ENCODE results near the gene MAGED2.
"Not testable (repeated sequence)": the region's sequence is repeated elsewhere in the genome, so short reads cannot be mapped to it uniquely, and the experiment has no call there.

Gene MAGED2, protein sequence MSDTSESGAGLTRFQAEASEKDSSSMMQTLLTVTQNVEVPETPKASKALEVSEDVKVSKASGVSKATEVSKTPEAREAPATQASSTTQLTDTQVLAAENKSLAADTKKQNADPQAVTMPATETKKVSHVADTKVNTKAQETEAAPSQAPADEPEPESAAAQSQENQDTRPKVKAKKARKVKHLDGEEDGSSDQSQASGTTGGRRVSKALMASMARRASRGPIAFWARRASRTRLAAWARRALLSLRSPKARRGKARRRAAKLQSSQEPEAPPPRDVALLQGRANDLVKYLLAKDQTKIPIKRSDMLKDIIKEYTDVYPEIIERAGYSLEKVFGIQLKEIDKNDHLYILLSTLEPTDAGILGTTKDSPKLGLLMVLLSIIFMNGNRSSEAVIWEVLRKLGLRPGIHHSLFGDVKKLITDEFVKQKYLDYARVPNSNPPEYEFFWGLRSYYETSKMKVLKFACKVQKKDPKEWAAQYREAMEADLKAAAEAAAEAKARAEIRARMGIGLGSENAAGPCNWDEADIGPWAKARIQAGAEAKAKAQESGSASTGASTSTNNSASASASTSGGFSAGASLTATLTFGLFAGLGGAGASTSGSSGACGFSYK

DNA sequence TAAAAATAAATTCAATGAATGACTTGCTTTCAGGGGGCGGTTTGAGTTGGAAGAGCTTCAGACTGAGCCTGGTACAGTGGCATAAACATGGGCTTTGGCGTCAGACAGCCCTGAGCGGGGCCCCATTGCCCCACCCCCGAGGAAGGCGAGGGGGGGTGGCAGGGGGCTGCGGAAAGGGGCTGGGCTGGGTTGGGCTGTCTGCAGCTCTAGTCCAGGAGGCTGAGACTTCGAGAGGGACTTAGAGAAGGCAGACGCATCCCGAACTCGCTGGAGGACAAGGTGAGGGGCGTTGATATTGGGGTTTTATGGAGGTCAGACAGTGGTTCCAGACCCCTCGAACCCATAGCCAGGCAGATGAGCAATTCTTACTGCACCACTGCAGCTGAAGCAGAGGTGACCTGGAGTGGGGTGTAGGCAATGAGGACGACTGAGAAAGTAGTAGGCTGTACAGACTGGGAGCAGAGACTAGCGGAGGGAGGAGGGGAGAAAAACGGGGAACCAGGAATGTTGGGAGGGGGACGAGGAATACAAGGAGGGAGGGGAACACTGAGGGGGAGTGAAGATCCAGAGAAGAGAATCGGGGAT, at the start of gene MAGED2:
MAGED2 (plus strand) TSS at position 222 of the 585 bp plus-strand sequence. CDS start 1,587 bp downstream, outside the sequence.
- peak in 43 of 56 donors; percentile 2 to 52 (median 16) for DNase-seq

DNA sequence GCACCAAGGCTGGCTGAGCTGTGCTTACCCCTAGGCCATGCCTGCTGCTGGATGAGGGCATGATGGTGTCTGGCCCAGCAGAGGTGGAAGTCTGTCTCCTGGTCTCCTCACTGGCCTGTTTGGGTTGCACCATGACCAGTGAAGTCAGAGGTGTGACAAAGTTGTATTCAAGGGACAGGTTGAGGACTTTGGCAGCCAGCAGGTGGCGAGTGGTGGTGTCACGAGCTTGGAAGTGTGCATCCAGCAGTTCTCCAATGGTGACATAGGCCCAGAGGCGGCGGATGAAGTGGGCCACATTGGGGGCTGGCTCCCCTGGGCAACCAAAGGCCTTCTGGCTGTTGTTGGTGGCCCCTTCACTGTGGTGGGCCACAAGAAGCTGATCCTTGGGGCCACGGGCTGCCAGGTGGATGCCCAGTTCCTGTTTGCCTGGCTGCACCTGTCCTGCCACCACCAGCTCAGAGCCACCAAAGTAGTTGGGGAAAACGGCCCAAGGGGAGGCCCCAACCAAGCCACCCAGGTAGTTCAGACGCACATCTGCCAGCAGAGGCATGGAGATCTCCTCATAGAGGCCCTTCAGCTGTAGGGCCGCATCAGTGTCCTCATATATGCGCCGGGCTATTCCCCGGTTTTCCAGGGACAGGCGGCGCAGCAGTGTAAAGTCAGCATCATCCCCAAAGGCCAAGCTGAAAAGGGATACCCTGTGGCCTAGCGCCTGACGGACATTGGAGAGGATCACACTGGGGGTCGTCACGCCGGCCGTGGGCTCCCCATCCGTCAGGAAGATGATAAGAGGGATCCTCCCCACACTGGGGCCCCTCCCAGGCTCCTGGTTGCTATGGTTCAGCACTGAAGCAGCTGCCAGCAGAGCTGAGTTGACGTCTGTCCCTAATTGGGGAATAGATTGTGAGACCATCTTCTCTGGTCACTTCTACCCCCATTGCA, 49.2 kb upstream of the MAGED2 start:
- no peak for DNase-seq

DNA sequence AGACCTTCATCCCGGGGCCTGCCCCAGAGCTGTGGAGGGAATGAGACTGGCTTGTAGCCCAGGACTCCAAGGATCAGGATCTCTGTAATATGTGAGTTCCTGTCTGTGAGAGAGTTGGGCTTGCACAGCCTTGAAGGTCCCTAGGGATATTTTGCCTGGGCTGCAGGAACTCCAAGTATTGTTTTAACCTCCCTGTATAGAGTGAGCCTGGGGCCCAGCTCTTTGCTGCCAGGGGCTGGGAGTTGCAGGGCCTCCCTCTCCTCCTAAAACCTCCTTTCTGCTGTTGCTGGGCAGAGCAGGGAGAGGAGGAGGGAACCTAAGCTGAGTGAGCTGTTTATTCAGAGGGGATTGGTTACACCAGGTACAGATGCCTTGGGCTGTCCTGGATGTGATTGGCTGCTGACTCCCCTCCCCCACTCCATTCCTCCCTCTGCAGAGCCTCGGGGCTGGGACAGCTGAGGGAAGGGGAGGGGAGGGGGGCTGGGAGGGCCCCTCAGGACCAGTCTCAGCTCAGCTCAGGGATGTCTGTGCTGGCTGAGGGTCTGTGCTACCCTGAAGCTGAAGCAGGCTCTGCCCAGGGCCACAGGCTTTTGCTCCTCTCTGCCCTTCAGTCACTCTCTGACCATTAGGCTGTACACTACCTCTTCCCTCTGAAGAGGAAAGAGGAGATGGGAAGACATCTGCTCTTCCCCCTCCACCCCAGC, 33.0 kb upstream of the MAGED2 start:
- DNase-seq = not testable (repeated sequence)

DNA sequence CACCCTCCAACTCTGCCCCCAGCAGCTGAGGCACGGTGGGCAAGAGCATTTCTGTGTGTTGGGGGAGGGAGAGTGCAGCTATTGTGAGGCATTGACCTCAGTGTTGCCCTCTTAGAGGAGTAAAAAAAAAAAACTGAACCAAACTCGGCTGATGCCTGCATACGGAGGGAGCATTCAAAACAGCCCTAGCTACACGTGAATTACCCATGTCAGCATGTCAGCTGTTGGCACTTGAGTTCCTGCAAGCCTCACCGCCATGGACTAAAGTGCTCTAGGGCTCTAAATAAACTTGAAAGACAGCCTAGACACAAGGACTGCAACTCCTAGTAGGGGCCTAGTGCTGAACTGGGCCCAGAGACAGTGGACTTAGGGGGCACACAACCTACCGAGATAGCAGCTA, 31.5 kb upstream of the MAGED2 start:
- DNase-seq = no peak

DNA sequence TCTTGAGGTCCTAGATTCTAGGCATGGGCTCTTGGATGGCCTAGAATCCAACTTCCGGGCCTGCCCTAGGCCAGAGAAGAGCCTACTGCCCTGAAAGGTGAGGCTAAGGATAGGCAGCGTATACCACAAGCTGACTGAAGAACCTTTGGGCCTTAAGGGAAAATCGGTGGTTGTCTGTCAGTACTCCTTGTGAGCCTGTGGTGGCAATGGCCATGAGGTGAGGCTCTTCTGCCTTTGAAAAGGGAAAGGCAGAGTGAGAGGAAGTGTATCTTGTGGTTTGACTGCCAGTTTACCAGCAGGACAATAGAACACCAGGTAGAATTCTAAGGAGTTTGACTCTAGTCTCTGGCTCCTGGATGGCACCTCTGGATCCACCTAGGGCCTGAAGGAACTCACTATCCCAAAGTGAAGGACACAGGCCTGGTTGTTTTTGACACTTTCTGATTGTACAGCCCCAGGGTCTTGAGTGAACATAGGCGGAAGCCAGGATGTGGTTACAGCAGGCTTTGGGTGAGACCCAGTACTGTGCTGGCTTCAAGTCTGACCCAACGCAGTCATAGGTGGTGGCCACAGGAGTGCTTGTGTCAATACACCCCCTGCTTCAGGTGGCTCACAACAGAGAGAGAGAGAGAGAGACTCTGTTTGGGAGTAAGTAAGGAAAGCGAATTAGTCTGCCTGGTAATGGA, 30.4 kb upstream of the MAGED2 start:
- no peak for DNase-seq

DNA sequence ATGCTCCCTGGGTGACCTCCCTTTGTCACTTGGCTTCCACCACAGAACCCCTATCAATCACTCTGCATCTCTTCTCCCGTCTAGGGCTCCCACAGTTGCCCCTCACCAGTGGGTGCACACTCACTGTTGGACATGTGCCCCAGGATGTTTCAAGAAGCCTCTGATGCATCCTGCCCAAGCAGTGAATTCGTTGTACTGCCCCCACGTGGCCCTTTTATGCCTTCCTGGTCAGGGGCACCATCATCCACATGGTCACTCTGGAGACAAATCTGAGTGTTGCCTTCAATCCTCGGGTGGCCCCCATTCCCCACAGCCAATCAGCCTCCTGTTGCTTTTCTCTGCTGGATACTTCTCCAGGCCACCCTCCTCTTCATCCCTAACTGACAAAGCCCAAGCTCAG, 21.6 kb upstream of the MAGED2 start:
- DNase-seq = peak in 1 of 56 donors; percentile 0

DNA sequence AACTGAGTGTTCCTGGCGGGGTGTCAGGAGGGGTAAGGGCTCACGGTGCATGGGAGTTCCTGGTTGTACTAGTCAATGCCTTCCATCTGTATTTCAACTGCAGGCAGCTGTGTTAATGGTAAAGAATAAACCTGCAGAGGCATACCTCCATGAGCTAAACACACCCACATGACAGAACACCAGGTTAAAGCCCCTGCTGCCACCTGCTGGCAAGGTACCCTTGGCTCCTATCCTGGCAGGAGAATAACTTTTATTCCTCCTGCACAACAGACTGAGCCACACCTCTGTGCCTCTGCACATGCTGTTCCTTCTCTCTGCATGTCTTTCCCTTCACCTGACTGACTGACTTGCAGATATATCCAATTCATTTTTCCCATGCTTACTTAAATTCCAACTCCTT, 20.6 kb upstream of the MAGED2 start:
- DNase-seq = no peak

DNA sequence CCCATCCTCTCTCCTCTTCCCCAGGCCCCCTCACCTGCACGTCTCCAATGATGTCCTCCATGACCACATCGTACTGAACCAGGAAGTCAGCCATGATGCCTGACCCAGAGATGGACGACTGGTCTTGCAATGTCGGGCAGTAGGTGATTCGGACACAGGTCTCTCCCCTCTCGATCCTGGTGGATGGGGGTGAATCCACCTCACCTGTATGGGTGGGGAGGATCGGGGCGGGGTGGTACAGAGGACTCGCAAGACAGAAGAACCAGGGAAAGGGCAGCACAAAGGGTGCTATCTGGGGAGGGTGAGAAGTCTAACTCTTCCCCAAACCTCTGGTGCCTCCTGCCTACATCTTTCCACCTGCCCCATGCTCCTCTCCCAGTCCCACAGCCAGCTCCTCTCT, 19.1 kb upstream of the MAGED2 start:
- DNase-seq = no peak

DNA sequence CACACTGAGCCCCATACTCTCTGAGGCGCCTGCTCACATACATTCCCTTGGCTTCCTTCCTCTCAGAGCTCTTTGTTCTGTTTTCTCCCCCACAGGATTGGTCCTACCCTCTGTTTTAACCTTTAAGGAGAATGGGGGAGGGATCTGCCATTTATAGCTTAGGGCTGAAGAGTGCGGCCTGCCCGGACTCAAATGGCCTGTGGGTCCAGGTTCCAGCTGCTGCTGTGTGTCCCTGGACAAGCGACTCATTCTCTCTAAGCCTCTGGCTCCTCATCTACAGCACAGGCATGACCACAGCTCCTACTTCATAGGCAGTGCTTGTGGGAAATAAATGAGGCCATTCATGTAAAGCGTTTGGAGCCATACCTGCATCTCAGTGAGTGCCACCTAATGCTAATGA, 18.1 kb upstream of the MAGED2 start:
- not testable (repeated sequence) for DNase-seq

DNA sequence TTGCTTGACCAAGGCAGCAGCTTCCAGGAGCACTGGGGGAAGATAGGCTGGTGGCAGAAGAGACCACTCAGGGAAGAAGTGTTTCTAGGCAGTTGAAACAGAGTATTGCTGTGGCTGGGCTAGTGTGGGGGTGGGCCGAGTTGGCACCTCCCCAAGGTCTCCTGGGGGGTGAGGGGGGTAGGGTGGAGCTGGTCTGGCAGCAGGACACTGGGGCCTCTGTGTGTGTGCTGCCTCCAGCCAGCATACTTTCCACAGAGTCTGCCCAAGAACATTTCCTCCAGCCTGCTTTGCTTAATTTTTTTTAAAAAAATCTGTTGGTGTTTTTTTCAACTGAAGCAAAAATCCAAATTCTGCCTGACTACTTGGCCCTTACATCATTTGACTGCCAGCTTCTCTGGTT, 13.5 kb upstream of the MAGED2 start:
- DNase-seq = no peak

DNA sequence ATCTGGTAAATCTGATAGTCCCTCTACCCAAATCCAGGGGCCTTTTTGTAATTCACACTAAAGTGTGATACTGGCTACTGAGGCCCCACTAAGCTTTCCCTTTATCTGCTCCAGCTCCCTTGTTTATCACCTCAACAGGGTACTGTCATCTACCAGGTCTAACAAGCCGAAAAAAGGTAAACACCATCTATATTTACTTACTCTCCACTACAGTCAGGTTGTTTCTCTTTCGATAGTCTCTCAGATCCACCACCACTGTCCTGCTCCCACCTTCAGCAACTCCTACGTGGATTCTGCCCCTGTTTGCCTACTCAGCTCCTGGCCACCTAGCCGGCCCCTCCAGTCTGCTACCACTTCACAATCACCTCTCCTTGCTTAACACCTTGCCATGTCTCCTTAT, 12.8 kb upstream of the MAGED2 start:
- no peak for DNase-seq

DNA sequence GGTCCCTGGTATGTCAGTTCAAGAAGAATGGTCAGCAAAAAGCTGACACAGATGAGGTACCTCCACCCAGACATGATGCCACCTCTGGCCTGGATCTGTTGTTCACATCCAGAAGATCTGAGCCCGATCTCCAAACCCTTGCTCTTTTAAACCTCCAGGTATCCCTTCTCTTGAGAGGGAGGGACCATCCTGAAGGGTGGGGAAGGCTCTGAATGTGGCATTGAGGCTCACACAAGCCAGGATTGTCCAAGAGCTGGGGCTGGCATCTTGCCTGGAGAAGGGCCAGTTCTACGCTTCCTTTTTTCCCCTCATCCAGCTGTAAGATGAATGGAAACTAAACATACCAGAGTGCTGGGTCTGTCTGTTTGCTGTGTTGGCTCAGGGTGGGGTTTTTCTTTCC, 9.4 kb upstream of the MAGED2 start, which contains the start of gene ITIH6:
ITIH6 (minus strand) TSS at position 119 of the 400 bp plus-strand sequence; CDS start at position 74, 45 bp downstream.
- no peak for DNase-seq

DNA sequence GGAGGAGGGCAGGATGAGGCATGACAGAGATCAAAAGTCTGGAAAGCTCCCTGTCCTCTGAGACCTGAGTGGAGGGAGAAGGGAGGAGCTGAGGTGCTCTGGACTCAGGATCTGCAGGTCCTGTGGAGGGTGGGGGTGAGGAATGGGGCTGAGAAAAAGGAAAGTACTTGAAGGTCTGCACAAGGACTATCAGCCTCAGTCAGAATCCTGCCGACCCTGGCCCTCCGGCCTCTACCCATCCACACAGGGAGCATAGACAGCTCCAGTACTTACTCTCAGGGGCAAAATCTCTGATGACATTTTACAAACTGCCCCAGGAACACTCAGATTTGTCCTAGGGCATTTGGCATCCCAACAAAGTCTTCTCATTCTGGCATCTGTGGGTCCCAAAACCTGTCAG, 8.5 kb upstream of the MAGED2 start:
- no peak for DNase-seq

DNA sequence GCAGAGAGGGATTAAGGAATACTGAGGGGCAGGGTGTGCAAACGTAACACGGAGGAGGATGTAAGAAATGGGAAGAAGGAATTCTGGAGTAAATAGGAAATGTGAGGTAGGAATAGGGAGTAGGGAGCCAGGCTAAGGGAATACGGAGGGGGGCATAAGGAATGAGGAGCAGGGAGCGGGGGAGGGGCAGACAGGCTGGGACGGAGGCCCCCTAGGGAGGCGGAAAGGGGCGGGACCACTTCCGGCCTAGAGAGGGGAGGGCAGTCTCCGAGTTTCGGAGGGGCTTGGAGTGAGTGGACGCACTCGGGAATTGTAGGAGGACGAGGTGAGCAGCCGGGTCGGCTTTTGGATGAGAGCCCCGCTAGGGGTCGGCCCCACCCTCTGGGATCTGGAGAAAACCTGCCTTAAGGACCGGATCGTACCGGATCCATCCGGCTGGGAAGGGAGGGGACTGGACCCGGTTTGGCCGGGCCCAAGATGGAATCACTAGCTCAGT, 612 bp downstream of the MAGED2 start:
- DNase-seq = peak in 54 of 56 donors; percentile 6 to 81 (median 58)

DNA sequence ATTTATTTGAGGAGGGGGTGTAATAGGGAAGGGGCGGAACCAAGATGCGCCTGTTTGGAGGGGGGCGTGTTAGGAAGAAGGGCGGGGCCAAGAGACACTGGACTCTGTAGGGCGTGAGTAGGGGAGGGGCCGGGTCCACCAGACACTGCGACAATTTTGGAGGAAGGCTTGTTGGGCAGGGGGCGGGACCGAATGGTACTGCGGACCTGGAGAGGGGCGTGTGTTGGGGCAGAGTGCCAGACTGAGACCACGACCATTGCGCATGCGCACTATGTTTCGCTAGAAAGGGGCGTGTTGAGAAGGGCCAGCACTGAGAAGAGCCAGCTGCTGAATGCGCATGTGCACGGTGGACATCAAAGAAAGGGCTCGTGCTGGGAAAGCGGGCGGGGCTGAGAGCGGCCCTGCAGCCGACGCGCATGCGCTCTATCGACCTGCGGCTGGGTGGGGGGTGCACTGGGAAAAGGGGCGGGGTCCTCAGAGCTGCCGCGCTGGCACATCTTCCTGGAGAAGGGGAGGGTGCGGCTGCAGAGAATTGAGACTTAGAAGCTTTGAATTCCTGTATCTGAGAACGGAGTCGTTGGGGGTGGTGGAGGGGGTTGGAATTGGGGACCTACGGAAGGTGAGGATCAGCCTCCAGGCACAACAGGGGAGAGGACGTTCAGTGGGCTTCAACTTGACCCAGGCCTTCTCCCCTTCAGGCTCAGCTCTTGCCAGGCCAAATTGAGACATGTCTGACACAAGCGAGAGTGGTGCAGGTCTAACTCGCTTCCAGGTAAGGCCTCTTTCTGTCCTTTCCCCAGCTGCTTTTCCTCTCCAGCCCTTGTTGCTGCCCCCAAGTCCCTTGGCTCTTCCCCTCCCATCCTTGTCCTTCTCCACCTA, 1.3 kb downstream of the MAGED2 start:
- DNase-seq = peak; percentile 18 to 92 (median 79)

DNA sequence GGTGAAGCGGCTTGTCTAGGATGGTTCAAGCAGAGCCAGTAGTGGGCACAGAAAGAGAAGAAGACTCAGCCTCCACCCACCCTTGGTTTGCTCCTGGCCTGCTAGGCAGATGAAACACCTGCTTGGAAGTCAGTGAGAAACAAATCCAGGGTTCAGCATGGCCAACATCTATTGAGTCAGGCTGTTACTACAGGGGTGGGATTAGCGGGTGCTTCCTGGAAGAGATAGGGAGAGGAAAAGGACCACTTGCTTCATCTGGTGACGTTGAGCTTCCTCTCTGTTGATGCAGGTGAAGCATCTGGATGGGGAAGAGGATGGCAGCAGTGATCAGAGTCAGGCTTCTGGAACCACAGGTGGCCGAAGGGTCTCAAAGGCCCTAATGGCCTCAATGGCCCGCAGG, 3.0 kb downstream of the MAGED2 start:
- DNase-seq = no peak

DNA sequence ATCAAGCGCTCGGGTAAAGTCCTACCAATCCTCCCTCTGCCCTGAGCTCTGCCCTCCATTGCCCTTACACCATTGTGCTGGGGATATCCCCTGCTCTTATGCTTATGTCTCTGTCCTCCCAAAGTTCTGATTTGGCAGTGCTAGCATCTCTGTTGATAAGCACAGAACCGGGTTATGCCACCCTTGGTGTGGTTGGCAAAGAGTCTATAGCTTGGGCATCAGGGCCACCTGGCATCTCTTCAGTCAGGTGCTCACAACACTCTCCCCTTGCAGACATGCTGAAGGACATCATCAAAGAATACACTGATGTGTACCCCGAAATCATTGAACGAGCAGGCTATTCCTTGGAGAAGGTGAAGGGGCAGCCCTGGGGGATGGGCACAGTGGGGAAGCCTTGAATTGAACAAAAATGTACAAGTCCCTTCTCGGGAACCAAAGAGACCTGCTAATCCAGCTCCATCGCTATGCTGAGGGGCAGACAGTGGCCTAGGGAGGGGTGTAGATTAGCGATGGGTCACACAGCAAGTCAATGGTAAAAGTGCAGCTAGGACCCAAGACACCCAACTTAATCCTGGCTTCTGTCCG, 3.8 kb downstream of the MAGED2 start:
- DNase-seq = no peak

DNA sequence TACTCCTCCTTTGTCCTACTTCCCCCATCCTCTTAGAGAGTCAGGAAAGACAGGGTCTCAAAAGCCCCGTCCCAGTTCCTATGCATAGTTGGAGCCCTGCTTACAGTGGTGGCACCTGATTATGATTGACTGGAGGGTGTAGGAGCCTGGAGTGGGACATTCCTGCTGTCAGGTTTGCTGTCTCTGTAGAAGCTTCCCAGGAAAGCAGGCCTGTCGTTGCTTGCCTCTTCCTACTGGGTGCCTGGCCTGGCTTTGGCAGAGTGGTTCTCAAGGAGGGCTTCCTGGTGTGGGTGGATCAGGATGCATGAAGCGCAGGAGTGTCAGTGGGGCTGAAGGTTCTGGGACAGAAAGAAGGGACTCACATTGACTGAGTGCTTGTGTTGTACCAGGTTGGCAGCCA, 4.8 kb downstream of the MAGED2 start:
- no peak for DNase-seq

Measured in nucleus accumbens (tissue), 56 donors.